Heart right ventricle (tissue), 16 donors: ENCODE measurements around the gene TEX29. TPM values are rescaled to one million over a fixed set of nuclear protein-coding genes. Genes with fewer than 3 reads are reported as not detected.

Experiments
- ATAC-seq, 8 donors: fragments of 200-7000 bp; cut with Tn5 transposase; one replicate each; pipeline ENCODE4 v1.9.1; 2020; ENCODE audit warnings: mild to moderate bottlenecking in 8 of 8, moderate library complexity in 8 of 8, moderate number of reproducible peaks in 1 of 8
- DNase-seq, 2 donors: peaks; one replicate each; pipeline ENCODE4 v3.0.0-alpha.2; 2020
- H3K27ac ChIP-seq, 10 donors: fragments of 200-600 bp; sonication (generic) in 2 of 10; one replicate each; pipeline versions ENCODE4 v1.5.0 to v1.8.0; 2020 to 2022; ENCODE audit warnings: mild to moderate bottlenecking in 3 of 10
- H3K27me3 ChIP-seq, 7 donors: fragments of 200-600 bp; one replicate each; pipeline ENCODE4 v1.8.0; 2021 to 2022; ENCODE audit warnings: mild to moderate bottlenecking in 2 of 7
- H3K36me3 ChIP-seq, 9 donors: fragments of 200-600 bp; sonication (generic) in 1 of 9; one replicate each; pipeline versions ENCODE4 v1.5.0 to v1.8.0; 2020 to 2022; ENCODE audit warnings: mild to moderate bottlenecking in 2 of 9
- H3K4me1 ChIP-seq, 9 donors: fragments of 200-600 bp; sonication (generic) in 1 of 9; one replicate each; pipeline versions ENCODE4 v1.5.0 to v1.8.0; 2020 to 2022; ENCODE audit warnings: mild to moderate bottlenecking in 4 of 9
- H3K4me3 ChIP-seq, 10 donors: fragments of 200-600 bp; sonication (generic) in 2 of 10; one replicate each; pipeline versions ENCODE4 v1.5.0 to v1.8.0; 2020 to 2022; ENCODE audit warnings: mild to moderate bottlenecking in 7 of 10, moderate library complexity in 2 of 10
- H3K9me3 ChIP-seq, 11 donors: fragments of 200-600 bp in 10 of 11; sonication (generic) in 2 of 11; one replicate each; pipeline versions ENCODE4 v1.5.0 to v1.8.0; 2013 to 2022; ENCODE audit warnings: mild to moderate bottlenecking in 2 of 11, control low read depth in 1 of 11, moderate library complexity in 1 of 11
- CTCF ChIP-seq, 9 donors: fragments of 200-600 bp; sonication (generic) in 2 of 9; IDR thresholded peaks; one replicate each; pipeline versions ENCODE4 v1.5.0 to v1.8.0; 2021 to 2022; ENCODE audit warnings: antibody characterized with exemption in 9 of 9, mild to moderate bottlenecking in 5 of 9, moderate library complexity in 1 of 9
- WGBS, 2 donors: extraction: QIAGEN DNeasy Blood & Tissue Kit; methylation state at CpG; one replicate each; pipeline ENCODE4 v1.1.7; 2013; ENCODE audit warnings: inconsistent platforms in 1 of 2; 5-methylcytosine and 5-hydroxymethylcytosine counted together
- intact Hi-C, 10 donors: fragments of 100-400 bp; cut with DNase I; formaldehyde crosslinking; loops; one replicate each; pipeline versions ENCODE4 v1.11.1 to v1.14.2; 2022
- polyA plus RNA-seq, 2 donors: library from polyadenylated mRNA; stranded (reverse); fragments of 200-250 nt; gene quantifications; one replicate each; pipeline ENCODE4 v1.2.3, GENCODE V29; 2013
- total RNA-seq, 10 donors: library from RNA; stranded (reverse); fragmentation: NEBNext Ultra II Directional in 3 of 10; extraction: Animal tissue kit (Norgen Biotek cat#: 25700) in 3 of 10; gene quantifications; one replicate each; pipeline versions ENCODE4 v1.2.1 to v1.2.4, GENCODE V29; 2021 to 2023
- donor health status: Arrhythmogenic right ventricular cardiomyopathy.
- donor health status: ischemic (EF 13 %, LVEDD 7.1; RV severe dilation, severe dysfunction).
- donor health status: healthy with polysubstance abuse.
- donor health status: DM: no; HTN: yes; CAD: no.
- donor health status: DM: no; HTN: no; CAD: no.
- donor health status: ischemic (EF 25% LVEDD 6.9; RV normal size, moderate dysfunction).
- donor health status: ischemic (EF 25% LVEDD 5.7; RV mildly dilated, moderate dysfunction).
- donor health status: healthy.
- donor health status: DM: yes; HTN: yes; CAD: no.
- donor health status: Ischemic cardiomyopathy.
- donor health status: ischemic (EF 35%, LVEDD 5.7; RV mildly dilated, moderate dysfunction).
- donor health status: nonischemic (EF 11% LVEDD 7.7; RV severe dilation, severe dysfunction).
- donor health status: DM: yes; HTN: yes; CAD: no.
- donor health status: PGD.
- donor health status: ischemic (EF 29% LVEDD 5.4; RV normal size, mild dysfunction).
- donor health status: nonischemic (EF 23%, LVEDD 6.1; RV moderate dilation, normal function).

The TEX29 gene
- total and polyA plus RNA-seq, 12 donors = 0.22 to 1.1 (median 0.42) TPM; not detected in 6

- Histone ChIP-seq H3K4me1 (peaks cover 15 to 59% (median 48%) of the 10 kb centered on the region in 9 donors), H3K27me3 (no peaks in the 10 kb centered on the region), H3K27ac (peak overlapping the region in 6 of 10 donors; percentile 73 to 94 (median 85)), H3K9me3 (no peaks in the 10 kb centered on the region), H3K4me3 (no peak overlapping the region), H3K36me3 (peaks cover 0 to 93% (median 52%) of the 10 kb centered on the region in 9 donors)
- WGBS, 2 donors = 92 to 93% methylated on average over 10 of the region's 10 CpGs
- DNase-seq (no peak), ATAC-seq (peak in 1 of 8 donors; percentile 10)
- intact Hi-C loops = loop anchor here in 1 of 10 donors (2.0 to 10.0 kb wide), 2 partner anchors 59 to 131 kb away; no protein-coding TSS in a partner anchor
- no peak for TF ChIP-seq CTCF (IDR thresholded peaks at IDR 0.05)
Observed at GRCh38 chr13:111283457-111283856, 37.0 kb upstream of the TEX29 start.

GRCh38 chr13:111283991-111284390 is 36.5 kb upstream of the TEX29 start:
- H3K4me1 ChIP-seq = peaks cover 15 to 56% (median 42%) of the 10 kb centered on the region in 9 donors
- intact Hi-C loops = loop anchor here in 1 of 10 donors (2.0 to 10.0 kb wide), 2 partner anchors 59 to 131 kb away; no protein-coding TSS in a partner anchor
- peaks cover 0 to 93% (median 53%) of the 10 kb centered on the region in 9 donors for H3K36me3 ChIP-seq

GRCh38 chr13:111284565-111284964 is 35.9 kb upstream of the TEX29 start:
- intact Hi-C loops = loop anchor here in 1 of 10 donors (10.0 kb wide), 1 partner anchor 60 kb away; no protein-coding TSS in a partner anchor

More at GRCh38 chr13:111283991-111284390, 36.5 kb upstream of the TEX29 start:
- 79% methylated on average over 9 of the region's 9 CpGs for WGBS, 2 donors
- no peak for DNase-seq
- ATAC-seq = peak in 1 of 8 donors; percentile 23
- TF ChIP-seq CTCF (IDR thresholded peaks at IDR 0.05) = no peak
- Histone ChIP-seq H3K4me3 (no peak overlapping the region), H3K27me3 (no peaks in the 10 kb centered on the region), H3K9me3 (no peaks in the 10 kb centered on the region), H3K27ac (peak overlapping the region in 2 of 10 donors; percentile 88 to 94)

GRCh38 chr13:111286162-111286561 is 34.3 kb upstream of the TEX29 start:
- ATAC-seq (no peak), DNase-seq (no peak)
- Histone ChIP-seq H3K4me1 (peaks cover 15 to 35% (median 23%) of the 10 kb centered on the region in 9 donors), H3K9me3 (no peaks in the 10 kb centered on the region), H3K27ac (no peak overlapping the region), H3K36me3 (peaks cover 0 to 95% (median 70%) of the 10 kb centered on the region in 9 donors), H3K4me3 (no peak overlapping the region), H3K27me3 (no peaks in the 10 kb centered on the region)
- WGBS, 2 donors = 91% methylated on average over 15 of the region's 15 CpGs
- intact Hi-C loops = loop anchor here in 1 of 10 donors (10.0 kb wide), 1 partner anchor 61 kb away; no protein-coding TSS in a partner anchor
- TF ChIP-seq CTCF (IDR thresholded peaks at IDR 0.05) = no peak

More at GRCh38 chr13:111284565-111284964, 35.9 kb upstream of the TEX29 start:
- Histone ChIP-seq H3K9me3 (no peaks in the 10 kb centered on the region), H3K36me3 (peaks cover 0 to 93% (median 59%) of the 10 kb centered on the region in 9 donors), H3K27ac (peak overlapping the region in 1 of 10 donors; percentile 94), H3K4me1 (peaks cover 15 to 51% (median 37%) of the 10 kb centered on the region in 9 donors), H3K4me3 (no peak overlapping the region), H3K27me3 (no peaks in the 10 kb centered on the region)
- DNase-seq = no peak
- TF ChIP-seq CTCF (IDR thresholded peaks at IDR 0.05) = no peak
- no peak for ATAC-seq
- 94 to 95% methylated on average over 14 of the region's 14 CpGs for WGBS, 2 donors
